Mesodermal cell (in vitro differentiated cells): ENCODE data around the gene ATMIN.

ENCODE experiments used
- H3K27ac ChIP-seq: 2 replicates; pipeline ENCODE4 v1.7.0; 2013; ENCODE audit warnings: mild to moderate bottlenecking, low read depth, low read length, moderate library complexity; ENCODE audit not compliant: severe bottlenecking
- H3K36me3 ChIP-seq: 2 replicates; pipeline ENCODE4 v1.7.1; 2013; ENCODE audit warnings: mild to moderate bottlenecking, low read length, moderate library complexity; ENCODE audit not compliant: control insufficient read depth, insufficient read depth
- H3K4me1 ChIP-seq: one replicate; pipeline ENCODE4 v1.7.1; 2013; ENCODE audit warnings: mild to moderate bottlenecking, low read length; ENCODE audit not compliant: insufficient read depth, control insufficient read depth, poor library complexity, severe bottlenecking
- H3K4me3 ChIP-seq: 2 replicates; pipeline ENCODE4 v1.7.0; 2013; ENCODE audit warnings: low read length, control low read depth, mild to moderate bottlenecking; ENCODE audit not compliant: insufficient read depth, poor library complexity, severe bottlenecking; ENCODE audit errors: extremely low read depth
- H3K9me3 ChIP-seq: 2 replicates; pipeline ENCODE4 v1.7.1; 2013; ENCODE audit warnings: mild to moderate bottlenecking, low read length, moderate library complexity; ENCODE audit not compliant: control insufficient read depth
- WGBS, 2 experiments: methylation state at CpG; one replicate each; pipeline ENCODE4 v1.1.5; 2013; ENCODE audit warnings: missing lambda C conversion rate in 2 of 2; ENCODE audit not compliant: insufficient coverage in 2 of 2; 5-methylcytosine and 5-hydroxymethylcytosine counted together

The ATMIN gene

GRCh38 chr16:81006211-81006812 lies 29.3 kb upstream of the ATMIN start:
- H3K4me1 ChIP-seq, result peaks cover 7% of the 10 kb centered on the region
- H3K4me3 ChIP-seq, result peak overlapping the region; percentile 94
- peaks cover 9% of the 10 kb centered on the region for H3K36me3 ChIP-seq
- 0% methylated on average over 38 to 50 of the region's 50 CpGs for WGBS, 2 experiments
- H3K27ac ChIP-seq, result peak overlapping the region; percentile 100
- no peaks in the 10 kb centered on the region for H3K9me3 ChIP-seq

- Histone ChIP-seq H3K9me3 (no peaks in the 10 kb centered on the region), H3K36me3 (peaks cover 16% of the 10 kb centered on the region), H3K27ac (peak within 1 kb of the TSS; percentile 100), H3K4me1 (peaks cover 7% of the 10 kb centered on the region), H3K4me3 (peak within 1 kb of the TSS; percentile 94)
- WGBS, 2 experiments, result 0 to 1% methylated on average over 67 to 73 of the region's 75 CpGs
Measured at GRCh38 chr16:81006813-81007695, 28.6 kb upstream of the ATMIN start, which contains the start of the genes CENPN and CMC2. TSS of gene CENPN (plus strand) at chr16:81007214. CDS start at chr16:81011940, 4,726 bp downstream. TSS of gene CMC2 (minus strand) at chr16:81006885. CDS start at chr16:80997394, 9,491 bp downstream.

- Histone ChIP-seq H3K4me1 (peaks cover 7% of the 10 kb centered on the region), H3K4me3 (peak overlapping the region; percentile 94), H3K9me3 (no peaks in the 10 kb centered on the region), H3K36me3 (peaks cover 28% of the 10 kb centered on the region), H3K27ac (no peak overlapping the region)
- 95 to 99% methylated on average over 3 to 7 of the region's 12 CpGs for WGBS, 2 experiments
Measured at GRCh38 chr16:81008505-81008789, 27.2 kb upstream of the ATMIN start.

- Histone ChIP-seq H3K4me1 (no peaks in the 10 kb centered on the region), H3K36me3 (peaks cover 70% of the 10 kb centered on the region), H3K27ac (no peak overlapping the region), H3K4me3 (no peak overlapping the region), H3K9me3 (no peaks in the 10 kb centered on the region)
- 86% methylated on average over 1 of the region's 3 CpGs; no CpG with 5 or more reads in 1 of the 2 experiments for WGBS, 2 experiments
Measured at GRCh38 chr16:81012974-81013373, 22.7 kb upstream of the ATMIN start.

- Histone ChIP-seq H3K36me3 (peaks cover 85% of the 10 kb centered on the region), H3K27ac (no peak overlapping the region), H3K4me3 (no peak overlapping the region), H3K4me1 (no peaks in the 10 kb centered on the region), H3K9me3 (no peaks in the 10 kb centered on the region)
- WGBS, 2 experiments, result 100% methylated on average over 1 of the region's 2 CpGs; no CpG with 5 or more reads in 1 of the 2 experiments
Measured at GRCh38 chr16:81014672-81015071, 21.0 kb upstream of the ATMIN start.

- Histone ChIP-seq H3K4me3 (no peak overlapping the region), H3K27ac (no peak overlapping the region), H3K4me1 (no peaks in the 10 kb centered on the region), H3K9me3 (no peaks in the 10 kb centered on the region), H3K36me3 (peaks cover 91% of the 10 kb centered on the region)
- WGBS, 2 experiments, result no CpG with 5 or more reads among the region's 2 CpGs
Measured at GRCh38 chr16:81018496-81018895, 17.1 kb upstream of the ATMIN start.

GRCh38 chr16:81026429-81026828 lies 9.2 kb upstream of the ATMIN start:
- H3K4me1 ChIP-seq, result no peaks in the 10 kb centered on the region
- no peak overlapping the region for H3K4me3 ChIP-seq
- H3K9me3 ChIP-seq, result no peaks in the 10 kb centered on the region
- H3K36me3 ChIP-seq, result peaks cover 74% of the 10 kb centered on the region
- H3K27ac ChIP-seq, result no peak overlapping the region
- WGBS, 2 experiments, result no CpG with 5 or more reads among the region's 4 CpGs

GRCh38 chr16:81029930-81030604 lies 5.6 kb upstream of the ATMIN start:
- peaks cover 7% of the 10 kb centered on the region for H3K9me3 ChIP-seq
- H3K27ac ChIP-seq, result no peak overlapping the region
- peaks cover 46% of the 10 kb centered on the region for H3K36me3 ChIP-seq
- H3K4me1 ChIP-seq, result no peaks in the 10 kb centered on the region
- 96 to 98% methylated on average over 5 of the region's 11 CpGs for WGBS, 2 experiments
- no peak overlapping the region for H3K4me3 ChIP-seq

GRCh38 chr16:81035975-81036750 lies 521 bp downstream of the ATMIN start:
- Histone ChIP-seq H3K4me3 (peak overlapping the region; percentile 74), H3K9me3 (peaks cover 7% of the 10 kb centered on the region), H3K27ac (no peak overlapping the region), H3K4me1 (peaks cover 28% of the 10 kb centered on the region), H3K36me3 (peaks cover 35% of the 10 kb centered on the region)
- WGBS, 2 experiments, result 0% methylated on average over 41 to 58 of the region's 80 CpGs

- Histone ChIP-seq H3K9me3 (peaks cover 7% of the 10 kb centered on the region), H3K4me3 (peak overlapping the region; percentile 74), H3K4me1 (peaks cover 28% of the 10 kb centered on the region), H3K36me3 (peaks cover 42% of the 10 kb centered on the region), H3K27ac (no peak overlapping the region)
- WGBS, 2 experiments, result 15 to 48% methylated on average over 3 to 6 of the region's 10 CpGs
Measured at GRCh38 chr16:81036751-81037350, 1.2 kb downstream of the ATMIN start.
